Right lung (tissue), 10 donors: Measurements from ENCODE around the gene SARS2. TPM values are rescaled to one million over a fixed set of nuclear protein-coding genes. Genes with fewer than 3 reads are reported as not detected.
"Not testable (repeated sequence)": the region's sequence is repeated elsewhere in the genome, so short reads cannot be mapped to it uniquely, and the experiment has no call there.

Source experiments
- DNase-seq, 2 donors: peaks; one replicate each; pipeline ENCODE4 v3.0.0-alpha.2; 2013
- long read RNA-seq, 8 donors: transcript quantifications; one replicate each; lab custom pipeline, GENCODE V29; 2026
- polyA plus RNA-seq, 5 donors: library from polyadenylated mRNA; unstranded; fragments of 120-200 nt; gene quantifications; one replicate each; pipeline versions ENCODE4 v1.2.1 to v1.2.3, GENCODE V29; 2013; ENCODE audit warnings: inconsistent platforms in 1 of 5, low replicate concordance in 1 of 5; ENCODE audit not compliant: insufficient read length in 5 of 5, insufficient read depth in 1 of 5

SARS2 gene, protein sequence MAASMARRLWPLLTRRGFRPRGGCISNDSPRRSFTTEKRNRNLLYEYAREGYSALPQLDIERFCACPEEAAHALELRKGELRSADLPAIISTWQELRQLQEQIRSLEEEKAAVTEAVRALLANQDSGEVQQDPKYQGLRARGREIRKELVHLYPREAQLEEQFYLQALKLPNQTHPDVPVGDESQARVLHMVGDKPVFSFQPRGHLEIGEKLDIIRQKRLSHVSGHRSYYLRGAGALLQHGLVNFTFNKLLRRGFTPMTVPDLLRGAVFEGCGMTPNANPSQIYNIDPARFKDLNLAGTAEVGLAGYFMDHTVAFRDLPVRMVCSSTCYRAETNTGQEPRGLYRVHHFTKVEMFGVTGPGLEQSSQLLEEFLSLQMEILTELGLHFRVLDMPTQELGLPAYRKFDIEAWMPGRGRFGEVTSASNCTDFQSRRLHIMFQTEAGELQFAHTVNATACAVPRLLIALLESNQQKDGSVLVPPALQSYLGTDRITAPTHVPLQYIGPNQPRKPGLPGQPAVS
- 10 to 100 TPM; 28.8 to 42.3 (median 37.7) TPM for polyA plus RNA-seq
- long read RNA-seq, donor 1, partial matches to known transcripts, result 0 of 1 reads
- long read RNA-seq, donor 1, other reads (novel, unspliced or antisense), result 0 of 1 reads
- long read RNA-seq, donor 2, result 0 reads
- long read RNA-seq, donor 3, result 0 reads
- long read RNA-seq, donor 4, result 0 reads
- long read RNA-seq, donor 5, partial matches to known transcripts, result 0 of 4 reads
- long read RNA-seq, donor 5, other reads (novel, unspliced or antisense), result 0 of 4 reads
- long read RNA-seq, donor 6, partial matches to known transcripts, result 0 of 1 reads
- long read RNA-seq, donor 6, other reads (novel, unspliced or antisense), result 0 of 1 reads
- long read RNA-seq, donor 7, partial matches to known transcripts, result 0 of 5 reads
- long read RNA-seq, donor 7, other reads (novel, unspliced or antisense), result 0 of 5 reads
- long read RNA-seq, donor 8, partial matches to known transcripts, result 0 of 1 reads
- long read RNA-seq, donor 8, other reads (novel, unspliced or antisense), result 0 of 1 reads

DNA sequence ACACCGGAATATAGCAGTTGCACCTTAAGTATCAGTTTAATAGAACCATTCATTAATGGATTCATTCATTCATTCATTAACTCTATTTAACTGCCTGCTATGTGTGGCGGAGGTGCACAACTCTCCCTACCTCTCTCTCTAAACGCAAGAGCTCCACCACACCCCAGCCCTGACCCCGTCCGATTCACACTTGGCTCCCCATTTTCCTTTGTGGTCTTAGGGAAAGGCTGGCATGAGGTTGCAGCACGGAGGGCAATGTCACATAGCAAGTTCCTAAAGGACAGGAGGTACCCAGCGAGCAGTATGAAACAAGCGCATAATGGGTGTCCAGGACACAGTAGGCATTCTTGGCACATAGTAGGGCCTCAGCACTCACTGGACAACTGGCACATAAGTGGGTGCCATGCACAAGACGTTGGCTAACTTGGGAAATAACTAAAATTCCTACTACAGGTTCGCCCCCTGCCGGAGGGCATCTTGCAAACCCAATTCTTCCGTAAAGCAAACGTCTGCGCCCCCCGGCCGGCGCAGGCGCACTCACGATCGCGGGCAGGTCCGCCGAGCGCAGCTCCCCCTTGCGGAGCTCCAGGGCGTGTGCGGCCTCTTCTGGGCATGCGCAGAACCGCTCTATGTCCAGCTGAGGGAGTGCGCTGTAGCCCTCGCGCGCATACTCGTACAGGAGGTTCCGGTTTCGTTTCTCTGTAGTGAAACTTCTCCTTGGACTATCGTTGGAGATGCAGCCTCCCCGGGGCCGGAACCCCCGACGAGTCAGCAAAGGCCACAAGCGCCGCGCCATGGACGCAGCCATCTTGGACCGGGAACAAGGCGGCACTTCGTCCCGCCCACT, at the start of gene SARS2:
Gene SARS2 (minus strand): TSS at position 835 of the 847 bp plus-strand sequence. CDS start 27 bp downstream, at position 808.
- DNase-seq, result peak in 1 of 2 donors; percentile 95

DNA sequence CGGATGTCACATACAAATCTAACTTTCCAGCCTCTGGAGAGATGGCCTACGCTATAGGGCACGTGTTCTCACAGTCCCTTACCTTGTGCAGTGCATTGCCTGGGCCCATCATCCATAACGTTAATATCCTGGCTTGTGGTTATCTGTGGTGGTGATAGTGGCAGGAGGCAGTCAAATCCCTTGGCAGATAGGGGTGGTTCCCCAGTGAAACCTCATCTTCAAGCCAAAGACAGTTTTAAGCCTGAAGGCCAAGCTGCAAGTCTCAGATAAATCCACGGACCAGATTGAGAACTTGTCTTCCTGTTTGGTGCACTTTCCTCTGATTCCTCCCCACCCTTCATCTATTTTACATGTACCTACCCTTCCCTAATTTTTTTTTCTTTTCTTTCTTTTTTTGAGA, 49.2 kb upstream of the SARS2 start:
- DNase-seq, result no peak

DNA sequence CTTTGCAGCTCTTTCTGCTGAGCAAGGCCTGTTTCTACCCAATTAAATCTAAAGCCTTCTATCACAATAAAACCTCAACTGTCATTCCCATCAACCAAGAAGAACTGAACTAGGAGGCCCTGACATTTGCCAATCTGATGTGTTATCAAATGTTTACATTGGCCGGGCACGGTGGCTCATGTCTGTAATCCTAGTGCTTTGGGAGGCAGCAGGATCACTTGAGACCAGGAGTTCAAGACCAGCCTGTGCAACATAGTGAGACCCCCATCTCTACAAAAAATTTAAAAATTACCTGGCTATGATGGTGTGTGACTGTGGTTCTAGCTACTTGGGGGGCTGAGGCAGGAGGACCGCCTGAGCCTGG, 47.7 kb upstream of the SARS2 start:
- no peak for DNase-seq

DNA sequence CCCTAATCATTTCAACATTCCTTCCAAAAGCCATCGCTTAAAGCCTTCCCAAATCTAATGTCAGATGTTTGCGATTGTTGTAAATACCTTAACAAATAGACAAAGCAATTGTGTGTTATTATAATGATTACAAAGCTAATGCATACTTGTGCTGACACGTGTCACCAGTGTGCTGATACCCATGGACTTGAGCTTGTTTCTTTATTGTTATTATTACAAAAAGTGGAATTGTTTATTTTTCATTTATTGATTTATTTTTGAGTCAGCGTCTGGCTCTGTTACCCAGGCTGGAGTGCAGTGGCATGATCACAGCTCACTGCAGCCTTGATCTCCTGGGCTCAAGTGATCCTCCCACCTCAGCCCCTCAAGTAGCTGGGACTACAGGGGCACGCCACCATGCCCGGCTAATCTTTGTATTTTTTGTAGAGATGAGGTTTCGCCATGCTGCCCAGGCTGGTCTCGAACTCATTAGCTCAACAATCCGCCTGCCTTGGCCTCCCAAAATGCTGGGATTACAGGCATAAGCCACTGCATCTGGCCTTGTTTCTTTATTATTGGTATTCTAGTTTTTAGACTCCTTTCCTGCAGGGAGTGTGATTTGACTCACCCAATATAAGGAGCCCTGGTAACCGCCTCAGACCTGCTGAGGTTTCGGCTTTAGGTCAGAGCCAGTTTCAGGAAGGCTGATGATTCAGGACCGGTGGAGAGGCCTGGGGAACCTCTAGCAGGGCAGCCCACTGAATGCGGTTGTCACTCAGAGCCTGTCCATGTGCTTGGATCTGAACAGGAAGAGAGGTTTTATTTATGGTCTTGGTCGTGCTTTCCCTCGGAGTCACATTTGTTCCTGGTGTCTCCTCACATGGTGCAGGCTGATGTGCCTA, 47.1 kb upstream of the SARS2 start:
- no peak for DNase-seq

DNA sequence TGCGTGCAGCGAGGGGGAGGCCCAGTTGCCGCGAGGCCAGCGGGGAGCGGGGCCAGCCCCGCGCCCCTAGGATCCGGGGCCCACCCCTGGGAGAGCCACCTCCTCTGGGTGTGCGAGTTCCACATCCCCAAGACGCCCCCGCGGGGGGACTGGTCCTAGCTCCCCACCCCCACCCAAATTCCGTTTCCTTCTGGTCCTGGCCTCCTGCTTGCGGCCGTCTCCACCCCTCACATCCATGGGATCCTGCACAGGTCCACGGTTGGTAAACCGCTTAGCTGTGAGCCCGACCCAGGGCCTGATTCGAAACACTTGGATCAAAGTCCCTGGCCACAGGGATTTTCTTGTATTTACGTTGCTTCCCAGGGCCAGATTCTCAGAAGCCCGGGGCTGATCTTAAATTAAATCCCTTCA, 45.3 kb upstream of the SARS2 start:
- DNase-seq, result peak in 1 of 2 donors; percentile 41

DNA sequence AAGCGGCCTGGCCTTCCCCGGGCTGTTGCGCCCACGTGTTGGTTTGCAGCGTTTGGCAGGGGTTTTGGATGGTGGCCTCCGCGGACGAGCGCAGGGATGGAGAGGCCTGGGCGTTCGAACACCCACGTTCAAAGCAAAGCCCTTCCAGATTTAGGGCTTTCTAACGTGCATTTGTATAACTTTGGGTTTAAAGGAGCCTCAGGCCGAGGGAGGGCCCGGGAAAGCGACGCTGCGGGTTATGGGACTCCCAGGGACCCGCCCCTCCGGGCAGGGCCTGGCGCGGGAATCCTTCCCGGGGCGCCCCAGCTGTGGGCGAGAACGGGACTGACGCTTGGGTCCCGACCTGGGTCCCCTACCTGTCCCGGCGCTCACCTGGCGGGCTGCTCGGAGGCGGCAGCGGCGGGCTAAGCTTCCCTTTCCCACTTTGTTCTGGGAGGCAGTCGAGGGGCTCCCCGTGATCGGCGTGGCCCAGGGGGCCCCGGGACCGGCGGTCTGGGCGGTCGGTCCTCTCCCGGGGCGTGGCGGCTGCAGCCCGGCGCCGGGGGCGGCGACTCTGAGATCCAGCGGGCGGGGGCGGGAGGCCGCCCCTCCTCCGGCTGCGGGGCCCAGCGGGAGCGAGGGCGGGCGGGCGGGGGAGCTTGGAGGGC, 44.8 kb upstream of the SARS2 start, which contains the start of gene FBXO17:
Gene FBXO17 (minus strand): TSS at position 529 of the 647 bp plus-strand sequence. CDS start 25,423 bp downstream, outside the sequence.
- DNase-seq, result peak; percentile 66 to 79

DNA sequence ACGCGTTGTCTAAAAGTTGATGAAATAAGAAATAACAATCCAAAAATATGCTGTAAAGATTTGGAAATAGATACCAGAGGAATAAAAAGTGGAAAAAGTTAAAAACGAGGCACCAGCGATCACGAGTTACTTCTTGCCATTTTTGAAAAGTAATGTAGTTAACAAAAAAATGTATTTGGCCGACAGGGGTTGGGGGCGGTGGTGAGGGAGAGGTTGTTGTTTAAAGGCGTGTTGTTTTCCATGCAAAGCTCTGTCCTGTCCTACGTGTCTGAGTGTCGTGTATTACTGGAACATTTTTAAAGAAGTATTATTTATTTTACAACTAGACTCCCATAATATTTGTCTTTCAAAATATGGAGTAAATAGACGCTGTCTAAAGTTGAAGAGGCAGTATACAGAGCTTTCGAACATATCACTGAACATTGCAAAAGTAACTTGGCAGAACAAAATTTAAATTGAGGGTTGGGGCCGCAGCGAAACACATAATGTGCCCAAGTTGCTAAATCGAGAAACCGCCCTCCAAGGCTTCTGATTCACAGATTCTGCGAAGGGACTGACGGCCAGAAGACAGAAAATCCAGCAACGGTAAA, 44.2 kb upstream of the SARS2 start:
- DNase-seq, result no peak

DNA sequence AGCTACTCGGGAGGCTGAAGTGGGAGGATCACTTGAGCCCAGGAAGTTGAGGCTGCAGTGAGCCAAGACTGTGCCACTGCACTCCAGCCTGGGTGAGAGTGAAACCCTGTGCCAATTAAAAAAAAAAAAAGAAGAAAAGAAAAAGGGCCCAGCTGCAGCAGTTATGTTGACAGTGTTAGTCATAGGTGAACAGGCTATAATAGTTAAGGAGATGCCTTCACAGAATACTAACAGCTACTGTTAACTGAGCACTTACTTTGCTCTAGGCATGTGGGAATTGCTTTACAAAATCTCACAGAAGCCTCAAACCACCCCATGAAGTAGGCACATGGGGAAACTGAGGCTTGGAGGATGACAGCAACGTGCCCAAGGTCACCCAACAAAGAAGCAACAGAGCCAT, 41.1 kb upstream of the SARS2 start:
- no peak for DNase-seq

DNA sequence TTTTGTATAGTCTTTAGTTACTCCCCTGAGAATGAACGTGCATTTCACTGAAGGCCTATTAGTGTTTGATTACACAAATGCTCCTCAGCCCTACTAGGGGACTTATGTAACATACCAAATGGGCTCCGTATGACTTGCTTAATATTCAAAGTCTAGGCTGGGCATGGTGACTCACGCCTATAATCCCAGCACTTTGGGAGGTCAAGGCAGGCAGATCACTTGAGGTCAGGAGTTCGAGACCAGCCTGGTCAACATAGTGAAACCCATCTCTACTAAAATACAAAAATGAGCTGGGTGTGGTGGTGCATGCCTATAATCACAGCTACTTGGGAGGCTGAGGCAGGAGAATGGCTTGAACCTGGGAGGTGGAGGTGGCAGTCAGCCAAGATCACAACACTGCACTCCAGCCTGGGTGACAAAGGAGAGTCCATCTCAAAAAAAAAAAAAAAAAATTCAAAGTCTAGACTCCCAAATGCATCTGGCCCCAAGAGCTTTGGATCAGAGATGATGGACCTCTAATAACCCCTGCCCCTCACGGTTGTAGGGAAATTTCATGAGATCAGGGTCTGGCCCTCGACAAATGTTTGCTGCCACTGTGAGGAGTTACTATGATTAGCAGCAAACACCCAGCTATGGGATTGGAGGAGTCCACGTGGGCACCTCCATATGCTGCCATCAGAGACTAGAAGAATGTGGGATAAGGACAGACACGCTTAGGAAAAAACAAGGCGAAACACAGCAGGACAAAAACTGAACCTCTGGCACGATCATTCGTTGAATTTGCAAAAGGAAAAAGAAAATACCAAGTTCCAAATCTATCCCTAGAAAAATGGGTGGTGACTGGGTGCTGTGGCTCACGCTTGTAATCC, 40.3 kb upstream of the SARS2 start:
- no peak for DNase-seq

DNA sequence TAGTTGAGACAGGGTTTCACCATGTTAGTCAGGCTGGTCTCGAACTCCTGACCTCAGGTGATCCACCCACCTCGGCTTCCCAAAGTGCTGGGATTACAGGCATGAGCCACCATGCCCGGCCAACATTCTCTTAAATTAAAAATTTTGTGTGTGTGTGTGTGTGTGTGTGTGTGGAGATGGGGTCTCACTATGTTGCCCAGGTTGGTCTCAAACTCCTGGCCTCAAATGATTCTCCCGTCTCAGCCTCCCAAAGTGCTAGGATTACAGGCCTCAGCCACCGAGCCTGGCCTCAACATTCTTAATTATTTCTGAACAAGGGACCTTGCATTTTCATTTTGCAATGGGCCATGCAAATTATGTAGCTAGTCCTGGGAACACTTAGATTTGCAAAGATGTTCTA, 35.6 kb upstream of the SARS2 start:
- not testable (repeated sequence) for DNase-seq

DNA sequence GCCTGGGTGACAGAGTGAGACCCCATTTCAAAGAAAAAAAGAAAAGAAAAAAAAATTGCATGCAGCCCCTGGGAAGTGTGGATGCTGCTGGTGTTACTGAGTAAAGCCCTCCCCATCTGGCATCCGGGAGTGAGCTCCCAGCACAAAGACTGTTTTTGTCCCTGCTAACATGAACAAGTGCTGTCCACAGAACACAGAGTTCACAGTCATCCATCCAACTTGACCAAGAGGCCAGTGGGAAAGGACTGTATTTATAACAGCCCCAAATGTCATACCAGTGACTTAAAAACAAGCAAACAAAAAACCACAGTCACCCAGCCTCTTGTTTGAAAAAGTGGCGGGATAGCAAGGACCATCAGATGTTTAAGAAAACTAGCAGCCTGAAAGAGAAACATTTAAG, 34.2 kb upstream of the SARS2 start:
- no peak for DNase-seq

DNA sequence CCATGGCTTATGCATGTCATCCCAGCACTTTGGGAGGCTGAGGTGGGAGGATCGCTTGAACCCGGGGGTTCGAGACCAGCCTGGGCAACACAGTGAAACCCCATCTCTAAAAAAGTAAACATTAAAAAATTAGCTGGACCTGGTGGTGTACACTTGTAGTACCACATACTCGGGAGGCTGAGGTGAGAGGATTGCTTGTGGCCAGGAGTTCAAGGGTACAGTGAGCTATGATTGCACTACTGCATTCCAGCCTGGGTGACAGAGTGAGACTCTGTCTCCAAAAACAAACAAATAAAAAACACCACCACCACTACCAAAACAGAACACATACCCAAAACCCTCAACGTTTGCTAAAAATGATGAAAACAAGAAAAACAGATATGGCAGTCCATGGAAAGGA, 29.1 kb upstream of the SARS2 start:
- no peak for DNase-seq

DNA sequence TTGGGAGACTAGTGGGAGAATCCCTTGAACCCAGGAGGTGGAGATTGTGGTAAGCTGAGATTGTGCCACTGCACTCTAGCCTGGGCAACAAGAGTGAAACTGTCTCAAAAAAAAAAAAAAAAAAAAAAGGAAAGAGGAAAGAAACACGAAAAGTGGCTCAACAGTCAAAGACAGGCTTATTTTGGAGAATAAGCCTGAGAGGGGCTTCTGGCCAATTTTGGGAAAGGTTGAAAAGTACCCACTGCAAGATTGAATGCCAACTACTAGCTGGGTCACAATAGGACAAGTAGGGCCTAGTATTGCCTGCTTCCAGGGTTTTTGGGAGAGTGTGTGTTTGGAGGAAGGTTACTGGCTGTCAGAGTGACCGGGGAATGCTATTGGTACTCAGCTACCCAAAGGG, 27.7 kb upstream of the SARS2 start:
- DNase-seq, result no peak

DNA sequence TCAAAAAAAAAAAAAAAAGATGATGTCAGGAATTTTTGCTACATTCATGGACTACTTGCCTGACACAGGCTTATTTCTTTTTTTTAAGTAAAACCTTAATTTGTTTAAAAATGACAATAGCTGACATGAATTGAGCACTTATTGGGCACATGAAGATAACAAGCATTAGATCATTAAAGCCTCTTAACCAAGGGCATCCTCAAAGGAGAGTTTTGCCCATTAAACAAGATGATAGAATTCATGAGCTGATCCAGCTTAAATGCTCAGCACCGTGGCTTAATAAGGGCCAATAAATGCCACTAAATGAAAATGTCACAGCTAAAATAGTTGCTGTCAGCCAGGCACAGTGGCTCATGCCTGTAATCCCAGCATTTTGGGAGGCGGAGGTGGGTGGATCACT, 25.7 kb upstream of the SARS2 start:
- no peak for DNase-seq

DNA sequence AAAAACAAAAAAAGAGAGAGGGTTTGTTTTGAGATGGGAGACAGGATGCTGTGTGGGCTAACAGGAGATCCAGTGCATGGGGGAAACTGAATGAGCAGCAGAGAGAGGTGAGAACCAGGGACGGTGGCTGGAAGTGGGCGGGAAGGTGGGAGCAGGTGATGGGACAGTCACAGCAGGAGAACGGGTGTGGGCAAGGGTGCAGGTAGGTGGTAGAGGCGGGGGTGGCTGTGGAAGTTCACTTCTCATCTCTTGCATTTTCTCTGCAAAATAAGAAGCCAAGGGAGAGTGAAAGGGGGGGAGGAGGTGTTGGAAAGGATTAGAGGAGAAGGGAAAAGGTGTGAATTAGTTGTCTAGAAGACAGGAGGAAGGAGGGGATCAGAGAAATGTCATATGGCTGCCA, 23.1 kb upstream of the SARS2 start:
- no peak for DNase-seq

DNA sequence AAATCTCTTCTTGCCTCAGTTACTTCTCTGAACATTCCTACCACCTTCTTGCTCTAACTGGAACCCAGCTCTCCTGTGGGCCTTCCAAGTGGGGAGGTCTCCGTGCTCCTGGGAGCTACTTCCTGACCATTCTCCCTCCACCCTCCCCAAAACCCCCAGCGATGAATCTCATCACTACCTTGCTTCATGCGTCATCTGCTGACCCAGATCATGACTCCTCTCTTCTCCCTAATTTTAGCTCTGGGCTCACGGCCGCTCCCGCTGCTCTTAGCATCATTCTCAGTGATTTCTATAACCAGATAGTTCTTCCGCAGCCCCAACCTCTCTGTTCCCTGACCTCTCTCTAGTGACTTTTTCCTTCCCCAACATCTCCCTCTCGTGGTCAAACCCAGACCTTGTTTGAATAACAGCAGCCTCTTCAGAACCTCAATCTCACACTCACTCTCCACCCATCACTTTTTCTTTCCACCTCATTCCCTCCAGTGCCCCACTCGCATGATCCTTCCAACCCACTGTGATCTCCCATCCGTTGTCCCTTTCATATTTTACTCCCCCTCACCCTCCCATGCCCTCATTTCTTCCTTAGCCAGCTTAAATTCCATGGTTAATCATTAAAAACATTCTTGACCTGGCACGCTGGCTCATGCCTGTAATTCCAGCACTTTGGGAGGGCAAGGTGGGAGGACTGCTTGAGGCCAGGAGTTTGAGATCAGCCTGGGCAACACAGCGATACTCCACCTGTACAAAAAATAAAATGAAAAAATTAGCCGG, 22.0 kb upstream of the SARS2 start:
- DNase-seq, result no peak

DNA sequence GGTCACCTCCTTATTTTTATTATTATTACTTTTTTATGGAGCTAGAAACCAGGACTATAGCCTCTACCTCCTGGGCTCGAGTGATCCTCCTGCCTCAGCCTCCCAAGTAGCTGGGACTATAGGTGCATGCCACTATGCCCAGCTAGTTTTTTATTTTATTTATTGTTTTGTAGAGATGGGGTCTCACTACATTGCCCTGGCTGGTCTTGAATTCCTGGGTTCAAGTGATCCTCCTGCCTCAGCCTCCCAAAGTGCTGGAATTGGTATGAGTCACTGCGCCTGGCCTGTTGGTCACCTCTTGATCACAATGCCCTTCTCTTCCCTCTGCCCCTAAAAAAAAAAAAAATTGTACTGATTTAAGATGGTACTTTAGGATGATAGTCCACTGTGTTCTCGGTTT, 20.6 kb upstream of the SARS2 start:
- DNase-seq, result no peak
